Liver (tissue), 3 donors: ENCODE results near the gene HOXD9.

Source experiments
- NR2F2 ChIP-seq: IDR thresholded peaks from 2 replicates; pipeline ENCODE4 v1.6.1; 2016; ENCODE audit warnings: antibody characterized with exemption
- RAD21 ChIP-seq, 2 donors: IDR thresholded peaks; 2 replicates each; pipeline ENCODE4 v1.6.1; 2016; ENCODE audit warnings: antibody characterized with exemption in 2 of 2, mild to moderate bottlenecking in 2 of 2
- REST ChIP-seq: IDR thresholded peaks from 2 replicates; pipeline ENCODE4 v1.6.1; 2016; ENCODE audit warnings: antibody characterized with exemption, mild to moderate bottlenecking
- RXRA ChIP-seq, 2 donors: IDR thresholded peaks; 2 replicates each; pipeline ENCODE4 v1.6.1; 2017 to 2018; ENCODE audit warnings: antibody characterized with exemption in 2 of 2, mild to moderate bottlenecking in 1 of 2
- TAF1 ChIP-seq: conservative IDR thresholded peaks from 2 replicates; pipeline ENCODE4 v1.6.1; 2016; ENCODE audit warnings: antibody characterized with exemption, mild to moderate bottlenecking
- YY1 ChIP-seq: IDR thresholded peaks from 2 replicates; pipeline ENCODE4 v1.6.1; 2016; ENCODE audit warnings: antibody characterized with exemption, mild to moderate bottlenecking
- TF ChIP-seq, protein P1 (sequence below): fragments of 150-350 bp; IDR thresholded peaks from 2 replicates; pipeline ENCODE4 v1.5.1; 2017; ENCODE audit warnings: improper control_type of control experiment, low read depth, low read length; ENCODE audit not compliant: missing input control
- donor health status: healthy.
- donor health status: healthy.

DNA sequence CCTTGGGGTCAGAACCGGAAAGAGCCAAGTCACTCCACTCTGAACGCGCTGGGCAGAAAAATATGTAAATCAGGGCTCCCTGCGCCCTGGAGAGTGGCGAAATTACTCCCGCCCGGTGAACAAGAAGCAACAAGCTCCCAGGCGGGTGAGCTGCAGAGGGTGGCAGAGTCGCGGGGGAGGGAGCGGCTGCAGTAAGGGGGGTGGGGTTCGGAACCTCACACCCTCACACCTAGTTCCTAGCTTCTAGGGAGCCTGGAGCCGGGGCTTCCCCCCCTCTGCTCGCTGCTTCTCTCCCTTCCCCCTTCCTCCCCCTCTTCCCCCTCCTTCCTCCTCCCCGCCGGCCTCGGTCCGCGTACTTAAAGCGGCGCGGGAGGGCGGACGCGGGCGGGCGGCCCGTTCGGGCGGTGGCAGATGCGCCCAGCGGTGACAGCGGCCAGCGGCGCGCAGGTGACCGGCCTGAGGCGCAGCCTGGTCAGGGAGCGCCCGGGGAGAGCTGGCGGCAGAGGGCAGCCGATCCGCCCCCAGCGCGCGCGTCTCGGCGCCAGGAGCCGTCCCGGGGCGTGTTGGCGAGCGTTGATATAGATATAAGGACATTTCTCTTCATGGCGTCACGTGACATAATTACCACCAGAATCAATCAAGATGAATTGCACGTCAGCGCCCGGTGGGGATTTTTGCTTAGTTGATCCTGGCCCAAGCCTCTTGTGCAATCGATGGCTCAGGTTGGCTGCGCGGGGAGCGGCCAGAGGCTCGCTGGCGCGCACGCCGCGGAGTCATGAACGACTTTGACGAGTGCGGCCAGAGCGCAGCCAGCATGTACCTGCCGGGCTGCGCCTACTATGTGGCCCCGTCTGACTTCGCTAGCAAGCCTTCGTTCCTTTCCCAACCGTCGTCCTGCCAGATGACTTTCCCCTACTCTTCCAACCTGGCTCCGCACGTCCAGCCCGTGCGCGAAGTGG lies 15.7 kb upstream of the HOXD9 start, which contains the start of gene HOXD11:
- TF ChIP-seq, protein P1, sequence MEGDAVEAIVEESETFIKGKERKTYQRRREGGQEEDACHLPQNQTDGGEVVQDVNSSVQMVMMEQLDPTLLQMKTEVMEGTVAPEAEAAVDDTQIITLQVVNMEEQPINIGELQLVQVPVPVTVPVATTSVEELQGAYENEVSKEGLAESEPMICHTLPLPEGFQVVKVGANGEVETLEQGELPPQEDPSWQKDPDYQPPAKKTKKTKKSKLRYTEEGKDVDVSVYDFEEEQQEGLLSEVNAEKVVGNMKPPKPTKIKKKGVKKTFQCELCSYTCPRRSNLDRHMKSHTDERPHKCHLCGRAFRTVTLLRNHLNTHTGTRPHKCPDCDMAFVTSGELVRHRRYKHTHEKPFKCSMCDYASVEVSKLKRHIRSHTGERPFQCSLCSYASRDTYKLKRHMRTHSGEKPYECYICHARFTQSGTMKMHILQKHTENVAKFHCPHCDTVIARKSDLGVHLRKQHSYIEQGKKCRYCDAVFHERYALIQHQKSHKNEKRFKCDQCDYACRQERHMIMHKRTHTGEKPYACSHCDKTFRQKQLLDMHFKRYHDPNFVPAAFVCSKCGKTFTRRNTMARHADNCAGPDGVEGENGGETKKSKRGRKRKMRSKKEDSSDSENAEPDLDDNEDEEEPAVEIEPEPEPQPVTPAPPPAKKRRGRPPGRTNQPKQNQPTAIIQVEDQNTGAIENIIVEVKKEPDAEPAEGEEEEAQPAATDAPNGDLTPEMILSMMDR, result no peak
- TF ChIP-seq TAF1 (no peak), YY1 (no peak), RXRA (IDR thresholded peaks at IDR 0.05) (no peak), REST (no peak), NR2F2 (no peak), RAD21 (IDR thresholded peaks at IDR 0.05) (no peak)
